WI38 (cell line): ENCODE measurements around the gene ARHGDIB.

Experiments used
- H3K4me3 ChIP-seq: 2 replicates; pipeline ENCODE4 v1.5.1; 2011; ENCODE audit warnings: low read depth, mild to moderate bottlenecking, control low read depth, low read length
- CTCF ChIP-seq: IDR thresholded peaks from 2 replicates; pipeline ENCODE4 v1.5.1; 2012; ENCODE audit warnings: low read depth, mild to moderate bottlenecking, control low read depth, low read length

Gene ARHGDIB

GRCh38 chr12:14946162-14946561 is 15.2 kb downstream of the ARHGDIB start:
- no peak overlapping the region for H3K4me3 ChIP-seq
- no peak for TF ChIP-seq CTCF

GRCh38 chr12:14942196-14942931 is 19.0 kb downstream of the ARHGDIB start:
- H3K4me3 ChIP-seq: no peak overlapping the region
- no peak for TF ChIP-seq CTCF

GRCh38 chr12:14941369-14941768 is 20.0 kb downstream of the ARHGDIB start:
- no peak overlapping the region for H3K4me3 ChIP-seq
- TF ChIP-seq CTCF: no peak

GRCh38 chr12:14938301-14938700 is 23.1 kb downstream of the ARHGDIB start, which contains the start of gene ERP27:
TSS of gene ERP27 (minus strand) at chr12:14938537. CDS start at chr12:14938508, 29 bp downstream.
- H3K4me3 ChIP-seq: no peak within 1 kb of the TSS
- TF ChIP-seq CTCF: no peak

GRCh38 chr12:14937689-14938088 is 23.7 kb downstream of the ARHGDIB start:
- no peak overlapping the region for H3K4me3 ChIP-seq
- no peak for TF ChIP-seq CTCF

- no peak for TF ChIP-seq CTCF
- H3K4me3 ChIP-seq: no peak overlapping the region
Measured at GRCh38 chr12:14937014-14937413, 24.4 kb downstream of the ARHGDIB start.

- peak; percentile 15; the same call in 1 of the 2 replicates for TF ChIP-seq CTCF
- no peak overlapping the region for H3K4me3 ChIP-seq
Measured at GRCh38 chr12:14936224-14936861, 25.1 kb downstream of the ARHGDIB start.
